NCI-H1092 treated with DMSO at 0.1 percent for 48 hours (cell line): ENCODE measurements around the gene CPSF4.
"Not testable (repeated sequence)": the region's sequence is repeated elsewhere in the genome, so short reads cannot be mapped to it uniquely, and the experiment has no call there.

ENCODE experiments used
- DNase-seq: peaks from one replicate; lab custom pipeline; 2025; lab: John Stamatoyannopoulos, UW

Gene CPSF4

DNA sequence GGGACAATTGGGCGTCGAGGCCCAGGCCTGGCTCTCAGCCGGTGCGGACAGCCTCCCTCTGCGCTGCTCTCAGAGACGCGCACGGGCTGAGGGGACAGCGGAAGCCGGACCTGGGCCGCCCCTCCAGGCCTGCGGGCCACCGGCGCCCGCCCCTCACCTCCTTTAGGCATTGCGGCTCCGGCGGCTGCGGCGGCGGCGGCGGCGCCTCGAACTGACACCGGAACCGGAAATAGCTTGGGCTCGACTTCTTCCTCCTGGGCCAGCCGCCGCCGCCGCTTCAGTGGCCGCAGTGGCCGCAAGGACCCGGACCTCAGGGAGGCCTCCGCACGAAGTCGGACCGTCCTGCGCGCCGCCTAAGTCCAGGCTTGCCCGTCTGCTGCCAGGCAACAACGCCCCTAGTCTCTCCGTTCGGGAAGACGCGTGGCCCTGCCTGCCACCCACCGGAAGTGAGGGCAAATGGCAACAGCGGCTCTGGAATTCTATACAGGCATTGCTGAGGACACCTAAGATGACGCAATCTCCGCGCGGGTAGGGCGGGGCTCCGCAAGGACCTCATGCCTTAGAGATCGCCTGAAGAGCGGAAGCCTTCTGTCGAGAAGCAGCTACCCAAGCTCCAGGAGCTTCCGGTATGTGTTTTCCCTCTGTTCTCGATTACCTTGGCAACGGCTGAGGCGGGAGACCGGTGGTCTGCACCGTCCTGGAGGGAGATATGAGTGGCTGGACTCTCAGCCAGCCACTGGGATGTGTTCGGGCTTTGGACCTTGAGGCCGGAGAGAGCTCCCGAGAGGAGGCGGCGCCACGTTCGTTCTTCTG, 30.2 kb upstream of the CPSF4 start, which contains the start of the genes BUD31 and PDAP1:
BUD31 (plus strand) TSS at position 591 of the 813 bp plus-strand sequence. CDS start 2,124 bp downstream, outside the sequence.
PDAP1 (minus strand) TSS at position 219 of the 813 bp plus-strand sequence; CDS start at position 170, 49 bp downstream.
- DNase-seq: peak; percentile 99

DNA sequence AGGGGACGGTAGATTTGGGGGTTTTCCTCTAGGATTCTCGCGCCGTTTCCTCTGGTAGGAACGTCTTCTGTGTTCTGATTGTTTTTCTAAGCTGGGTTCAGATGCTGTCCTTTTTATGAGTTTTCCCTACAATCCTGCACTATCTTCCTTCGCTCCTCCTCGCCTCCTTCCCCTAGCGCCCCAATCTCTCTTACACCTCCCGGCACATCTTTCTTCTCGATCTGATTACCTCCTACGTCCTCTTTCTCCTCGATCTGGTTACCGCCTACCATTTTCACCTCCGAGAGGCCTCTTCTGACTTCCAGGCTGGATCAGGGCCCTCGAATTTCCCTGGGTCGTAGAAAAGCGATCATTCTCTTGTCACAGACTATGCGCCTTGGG, 29.6 kb upstream of the CPSF4 start:
- no peak for DNase-seq

DNA sequence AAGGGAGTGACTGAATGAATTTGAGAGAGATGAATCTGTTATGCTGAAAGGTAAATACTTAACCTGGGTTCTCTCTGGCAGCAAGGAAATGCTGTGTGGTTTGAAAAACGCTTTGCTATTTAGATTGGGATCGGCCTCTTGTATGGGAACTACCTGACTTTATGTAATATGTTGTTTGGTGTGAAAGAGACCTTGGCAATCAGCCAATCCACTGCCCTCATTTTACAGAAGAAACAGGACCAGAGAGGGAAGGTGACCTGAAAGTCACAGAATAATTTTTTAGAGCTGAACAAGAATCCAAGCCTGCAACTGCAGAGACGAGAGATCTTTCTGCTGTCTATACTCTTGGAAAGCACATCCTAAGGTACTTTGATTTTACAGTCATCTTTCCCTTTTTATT, 28.9 kb upstream of the CPSF4 start:
- no peak for DNase-seq

DNA sequence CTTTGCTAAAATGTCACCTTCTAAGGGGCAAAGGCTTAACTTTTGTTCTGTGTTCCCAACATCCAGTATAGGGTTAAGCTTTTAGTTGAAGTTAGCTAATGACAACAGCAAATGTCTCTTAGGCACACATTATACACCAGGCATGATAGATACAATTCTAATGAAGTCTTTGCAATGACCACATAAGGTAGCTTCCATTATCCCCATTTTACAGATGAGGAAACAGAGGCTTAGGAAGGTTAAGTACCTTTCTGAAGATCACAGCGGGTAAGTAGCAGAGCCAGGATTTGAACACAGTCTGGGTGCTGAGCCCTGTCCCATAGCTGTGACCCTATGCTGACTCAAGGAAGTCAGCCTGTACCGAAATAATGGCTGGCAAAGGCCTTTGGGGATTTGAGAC, 28.1 kb upstream of the CPSF4 start:
- DNase-seq: no peak

DNA sequence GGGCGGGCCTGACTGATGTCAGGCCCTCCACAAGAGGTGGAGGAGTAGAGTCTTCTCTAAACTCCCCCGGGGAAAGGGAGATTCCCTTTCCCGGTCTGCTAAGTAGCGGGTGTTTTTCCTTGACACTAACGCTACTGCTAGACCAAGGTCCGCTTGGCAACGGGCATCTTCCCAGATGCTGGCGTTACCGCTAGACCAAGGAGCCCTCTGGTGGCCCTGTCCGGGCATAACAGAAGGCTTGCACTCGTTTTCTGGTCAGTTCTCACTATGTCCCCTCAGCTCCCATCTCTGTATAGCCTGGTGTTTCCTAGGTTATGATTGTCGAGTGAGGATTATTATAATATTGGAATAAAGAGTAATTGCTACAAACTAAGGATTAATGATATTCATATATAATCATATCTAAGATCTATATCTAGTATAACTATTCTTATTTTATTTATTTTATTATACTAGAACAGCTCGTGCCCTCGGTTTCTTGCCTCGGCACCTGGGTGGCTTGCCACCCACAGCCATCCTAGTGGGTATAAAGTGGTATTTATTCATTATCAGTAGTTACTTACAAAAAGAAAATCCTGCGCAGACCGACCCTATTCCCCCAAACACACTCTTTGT, 23.1 kb upstream of the CPSF4 start:
- peak; percentile 60 for DNase-seq

DNA sequence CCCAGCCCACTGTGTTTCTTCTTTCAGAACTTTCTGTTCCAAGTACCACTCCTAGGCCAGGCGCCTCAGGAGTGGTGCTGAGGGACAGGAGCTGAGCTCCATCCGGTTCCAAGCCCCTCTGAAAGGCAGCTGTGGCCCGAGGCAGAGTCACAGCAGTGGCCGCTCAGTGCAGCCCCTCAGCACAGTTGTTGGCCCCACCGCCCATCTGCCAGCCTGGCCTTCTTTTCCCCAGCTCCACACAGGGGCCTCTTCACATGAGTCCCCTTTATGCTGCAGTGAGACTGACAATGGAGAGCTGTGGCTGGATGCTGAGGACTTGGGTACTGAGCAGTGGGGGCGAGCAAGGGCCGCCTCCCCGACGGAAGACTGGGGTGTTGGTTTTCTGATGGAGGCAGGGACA, 20.5 kb upstream of the CPSF4 start:
- DNase-seq: no peak

DNA sequence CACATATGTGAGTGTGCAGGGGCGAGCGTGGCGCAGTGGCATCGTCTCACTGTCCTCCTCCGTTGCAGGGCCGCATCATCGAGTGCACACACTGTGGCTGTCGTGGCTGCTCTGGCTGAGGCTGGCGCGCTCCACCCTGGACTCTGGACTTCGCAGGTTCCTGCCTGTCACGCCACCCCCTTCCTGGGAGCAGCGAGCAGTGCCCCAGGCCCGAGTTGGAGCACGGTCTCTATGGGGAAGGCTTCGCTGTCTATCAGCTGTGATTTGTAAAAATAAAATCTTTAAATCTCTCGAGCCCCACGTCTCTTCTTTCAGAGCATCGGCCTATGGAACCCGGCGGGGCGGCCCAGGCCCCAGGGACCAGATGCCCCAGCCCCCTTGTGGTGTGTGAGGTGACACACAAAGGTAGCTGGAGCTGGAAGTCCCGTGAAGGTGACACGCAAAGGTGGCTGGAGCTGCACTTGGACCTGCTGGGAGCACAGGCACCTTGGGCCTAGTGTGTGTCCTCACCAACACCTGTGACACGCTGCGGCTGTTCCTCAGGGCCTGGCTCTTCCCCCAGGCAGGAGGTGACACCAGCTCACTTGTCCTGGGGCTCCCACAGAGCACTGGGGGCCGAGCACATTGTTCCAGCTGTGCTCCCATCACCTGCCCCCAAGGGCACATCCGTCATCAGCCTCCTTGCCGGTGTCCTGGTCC, 19.3 kb upstream of the CPSF4 start:
- DNase-seq: no peak

DNA sequence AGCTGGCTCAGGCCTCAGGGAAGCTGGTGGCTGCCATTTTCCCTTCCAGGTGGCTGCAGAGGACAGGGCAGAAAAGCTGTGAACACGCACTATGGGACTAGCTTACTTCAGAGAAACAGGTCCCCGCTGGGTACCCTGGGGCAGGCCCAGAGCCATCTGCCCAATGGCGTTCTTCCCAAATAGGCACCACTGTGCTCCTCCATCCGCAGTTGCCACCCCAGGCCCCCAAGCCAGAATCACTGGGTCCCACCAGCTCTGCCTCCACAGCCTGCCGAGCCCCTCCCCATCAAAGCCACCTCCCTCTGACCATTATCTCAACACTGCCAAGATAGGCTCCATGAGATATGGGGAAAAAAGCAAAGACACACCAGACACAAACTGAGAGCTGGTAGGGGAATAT, 18.5 kb upstream of the CPSF4 start:
- no peak for DNase-seq

DNA sequence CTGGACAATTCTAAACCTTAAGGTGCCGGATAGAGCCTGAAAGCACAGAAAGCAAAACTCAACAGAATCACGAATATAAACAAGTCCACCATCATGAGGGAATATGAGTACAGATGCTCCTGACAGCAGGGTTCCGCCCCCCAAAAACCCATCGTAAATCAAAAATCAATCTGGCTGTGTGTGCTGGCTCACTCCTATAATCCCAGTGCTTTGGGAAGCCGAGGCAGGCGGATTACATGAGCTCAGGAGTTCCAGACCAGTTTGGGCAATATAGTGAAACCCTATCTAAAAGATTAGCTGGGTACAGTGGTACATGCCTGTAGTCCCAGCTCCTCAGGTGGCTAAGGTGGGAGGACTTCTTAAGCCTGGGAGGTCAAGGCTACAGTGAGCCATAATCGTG, 17.8 kb upstream of the CPSF4 start:
- DNase-seq: no peak

DNA sequence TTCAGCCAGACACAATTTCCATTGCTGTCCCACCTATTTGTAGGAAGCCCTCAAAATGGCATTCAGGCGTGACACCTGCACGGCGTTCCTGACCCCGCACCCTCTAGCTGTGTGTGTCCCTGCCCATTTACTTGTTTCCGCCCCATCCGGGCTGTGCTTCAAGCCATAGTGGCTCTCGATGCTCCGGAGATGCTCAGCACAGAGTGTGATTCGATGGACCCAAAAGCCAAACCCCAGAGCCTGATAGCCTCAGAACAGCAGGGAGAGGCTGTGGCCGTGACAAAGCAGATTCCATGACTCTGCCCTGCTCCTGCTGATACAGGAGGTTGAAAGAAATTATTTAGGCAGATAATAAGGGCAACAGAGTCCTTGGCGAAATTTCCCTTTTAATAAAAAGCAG, 16.6 kb upstream of the CPSF4 start:
- DNase-seq: peak; percentile 23

DNA sequence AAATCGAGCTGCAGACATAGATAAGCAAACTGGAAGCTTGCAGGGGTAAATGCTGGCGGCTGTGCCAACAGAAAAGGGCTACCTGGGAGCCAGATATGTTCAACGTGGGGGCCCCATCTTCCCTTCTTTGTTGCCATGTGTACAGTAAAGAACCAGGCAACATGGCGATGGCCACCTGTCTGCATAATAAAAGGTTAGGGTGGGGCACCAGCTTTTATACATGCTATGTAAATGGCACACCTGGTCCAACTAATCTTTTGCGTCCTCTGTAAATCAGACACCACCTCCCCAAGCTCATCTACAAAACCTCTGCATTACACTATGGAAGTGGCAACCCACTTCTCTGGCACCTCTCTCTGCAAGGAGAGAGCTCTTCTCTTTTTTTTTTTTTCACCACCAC, 16.1 kb upstream of the CPSF4 start:
- DNase-seq: no peak

DNA sequence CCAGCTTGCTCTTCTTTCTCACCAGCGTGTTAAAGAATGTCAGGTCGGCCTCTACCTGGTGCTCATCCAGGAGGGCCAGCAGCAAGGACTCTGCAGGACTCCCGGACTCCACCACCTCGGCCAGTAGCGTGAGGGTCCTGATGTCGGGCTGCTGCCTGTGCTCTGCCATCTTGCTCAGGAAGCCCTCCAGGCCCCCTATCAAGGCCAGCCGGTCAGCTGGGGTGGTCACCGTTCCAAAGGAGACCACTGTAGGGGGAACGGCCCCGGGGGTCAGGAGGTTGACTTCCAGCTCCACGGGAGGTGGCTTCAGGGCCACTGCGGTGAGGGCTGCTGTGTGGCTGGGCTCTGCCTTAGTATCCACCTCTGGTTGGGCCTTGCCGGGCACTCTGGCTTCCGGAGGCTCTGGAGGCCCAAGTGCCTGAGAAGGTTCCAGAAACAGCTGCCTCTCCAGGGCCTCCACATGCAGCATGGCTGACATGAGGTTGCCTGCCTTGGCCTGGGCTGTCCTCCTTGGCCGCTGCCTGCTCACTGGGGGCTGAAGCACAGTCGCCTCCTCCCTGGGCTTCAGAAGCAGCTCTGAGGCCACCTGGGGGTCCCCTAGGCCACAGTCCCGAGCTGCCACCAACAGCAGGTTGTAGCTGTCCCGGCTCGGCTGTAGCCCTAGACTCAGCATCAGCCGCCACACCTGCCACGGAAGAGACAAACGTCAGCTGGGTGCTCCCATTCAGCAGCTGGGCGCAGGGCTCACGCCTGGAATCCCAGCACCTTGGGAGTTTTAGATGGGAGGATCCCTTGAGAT, 13.6 kb upstream of the CPSF4 start:
- DNase-seq: no peak

DNA sequence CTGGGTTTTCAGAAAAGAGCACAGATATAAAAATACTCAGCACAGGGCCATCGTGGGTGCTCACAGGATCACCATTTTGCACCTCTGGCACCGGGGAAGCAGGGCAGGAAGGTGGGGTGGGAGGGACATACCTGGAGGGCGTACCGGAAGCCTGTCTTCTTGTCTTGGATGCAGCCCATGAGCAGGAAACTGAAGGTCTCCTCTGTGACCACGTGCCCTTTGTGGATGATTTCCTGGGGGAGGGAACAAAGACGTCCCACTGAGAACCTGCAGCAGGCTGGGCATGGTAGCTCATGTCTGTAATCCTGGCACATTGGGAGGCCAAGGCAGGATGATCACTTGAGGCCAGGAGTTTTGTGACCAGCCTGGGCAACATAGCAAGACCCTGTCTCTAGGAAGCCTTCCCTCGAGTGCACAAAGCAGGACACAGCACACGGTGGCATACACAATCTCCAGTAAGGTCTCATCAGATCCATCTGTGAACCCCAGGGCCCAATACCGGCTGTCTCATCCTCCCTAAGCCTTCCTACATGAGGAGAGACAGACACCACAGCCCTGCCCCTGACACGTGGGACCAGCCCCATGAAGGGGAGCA, 9.7 kb upstream of the CPSF4 start:
- no peak for DNase-seq

DNA sequence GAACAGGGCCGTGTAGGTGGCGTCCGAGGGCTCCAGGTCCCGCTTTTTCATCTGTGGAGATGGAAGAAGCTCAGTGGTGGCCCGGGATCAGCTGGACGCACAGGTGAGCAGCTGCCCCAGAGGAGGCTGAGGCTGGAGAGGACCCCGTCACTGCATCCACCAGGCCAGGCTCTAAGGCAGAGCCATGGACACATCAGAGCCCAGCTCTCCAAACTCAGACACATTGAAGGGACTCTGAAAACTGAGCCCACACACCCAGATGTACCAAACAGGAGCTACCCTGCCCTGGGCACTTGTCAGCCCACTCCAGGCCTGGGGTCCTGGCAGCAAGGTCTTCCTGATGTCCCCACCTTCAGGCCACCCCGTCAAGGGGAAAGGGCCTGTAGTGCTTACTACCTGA, 9.0 kb upstream of the CPSF4 start:
- DNase-seq: no peak

DNA sequence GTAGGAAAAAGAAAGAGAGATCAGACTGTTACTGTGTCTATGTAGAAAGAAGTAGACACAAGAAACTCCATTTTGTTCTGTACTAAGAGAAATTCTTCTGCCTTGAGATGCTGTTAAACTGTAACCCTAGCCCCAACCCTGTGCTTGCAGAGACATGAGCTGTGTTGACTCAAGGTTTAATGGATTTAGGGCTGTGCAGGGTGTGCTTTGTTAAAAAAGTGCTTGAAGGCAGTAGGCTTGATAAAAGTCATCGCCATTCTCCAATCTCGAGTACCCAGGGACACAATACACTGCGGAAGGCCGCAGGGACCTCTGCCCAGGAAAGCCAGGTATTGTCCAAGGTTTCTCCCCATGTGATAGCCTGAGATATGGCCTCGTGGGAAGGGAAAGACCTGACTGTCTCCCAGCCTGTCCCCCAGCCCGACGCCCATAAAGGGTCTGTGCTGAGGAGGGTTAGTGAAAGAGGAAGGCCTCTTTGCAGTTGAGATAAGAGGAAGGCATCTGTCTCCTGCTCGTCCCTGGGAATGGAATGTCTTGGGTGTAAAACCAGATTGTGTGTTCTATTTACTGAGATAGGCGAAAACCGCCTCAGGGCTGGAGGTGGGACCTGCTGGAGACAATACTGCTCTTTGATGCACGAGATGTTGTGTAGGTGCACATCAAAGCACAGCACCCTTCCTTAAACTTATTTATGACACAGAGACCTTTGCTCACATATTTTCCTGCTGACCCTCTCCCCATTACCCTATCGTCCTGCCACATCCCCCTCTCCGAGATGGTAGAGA, 6.8 kb upstream of the CPSF4 start:
- DNase-seq: not testable (repeated sequence)

DNA sequence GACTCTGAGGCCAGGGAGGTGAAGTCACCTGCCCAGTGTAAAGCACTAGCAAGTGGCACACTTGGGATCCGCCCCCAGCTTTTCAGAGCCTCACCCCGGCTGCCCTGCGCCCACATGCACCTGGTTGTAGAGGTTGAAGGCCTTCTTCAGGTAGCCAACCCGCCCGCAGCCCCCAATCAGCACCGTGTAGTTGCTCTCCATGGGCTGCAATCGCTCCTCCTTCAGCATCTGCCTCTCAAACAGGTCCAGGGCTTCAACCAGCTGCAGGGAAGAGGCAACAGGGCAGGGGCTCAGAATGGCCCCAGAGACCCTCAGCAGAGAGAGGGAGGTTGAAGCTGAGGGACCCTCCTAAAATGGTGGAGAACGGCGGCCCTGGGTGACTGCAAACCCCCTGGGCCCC, 5.6 kb upstream of the CPSF4 start:
- no peak for DNase-seq

DNA sequence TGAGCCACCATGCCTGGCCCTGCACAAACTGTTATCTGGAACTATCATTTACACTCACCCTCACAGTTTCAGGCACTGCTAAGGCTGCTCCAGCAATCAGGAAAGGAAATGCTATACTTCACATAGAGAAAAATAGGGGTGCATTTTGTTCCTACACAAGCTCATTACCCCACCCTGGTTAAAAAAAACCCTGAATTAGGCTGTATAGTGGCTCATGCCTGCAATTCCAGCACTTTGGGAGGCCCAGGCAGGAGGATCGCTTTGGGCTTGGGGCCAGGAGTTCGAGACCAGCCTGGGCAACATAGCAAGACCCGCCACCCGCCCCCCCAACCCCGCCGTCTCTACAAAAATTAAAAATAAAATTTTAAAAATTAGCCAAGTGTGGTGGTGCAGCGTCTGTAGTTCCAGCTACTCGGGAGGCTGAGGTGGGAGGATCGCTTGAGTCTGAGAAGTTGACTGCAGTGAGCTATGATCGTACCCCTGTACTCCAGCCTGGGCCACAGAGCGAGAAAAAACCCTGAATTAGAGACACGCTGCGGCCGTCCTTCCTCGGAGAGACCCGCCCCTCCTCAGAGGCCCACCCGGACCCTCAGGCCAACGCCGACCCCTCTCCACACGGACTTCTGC, 684 bp upstream of the CPSF4 start:
- no peak for DNase-seq

DNA sequence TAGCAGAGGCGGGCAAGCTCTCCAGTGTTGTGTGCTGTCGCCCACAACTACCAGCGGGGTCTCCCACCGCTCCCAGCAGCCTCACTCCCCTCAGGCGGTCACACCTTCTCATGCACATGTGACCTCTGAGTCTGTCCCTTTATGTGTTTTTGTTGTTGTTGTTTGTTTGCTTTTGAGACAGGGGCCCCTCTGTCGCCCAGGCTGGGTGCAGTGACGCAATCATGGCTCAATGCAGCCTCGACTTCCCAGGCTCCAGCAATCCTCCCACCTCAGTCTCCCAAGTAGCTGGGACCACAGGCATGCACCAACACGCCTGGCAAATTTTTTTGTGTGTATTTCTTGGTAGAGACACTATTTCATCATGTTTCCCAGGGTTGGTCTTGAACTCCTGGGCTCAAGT, 1.5 kb downstream of the CPSF4 start:
- no peak for DNase-seq

DNA sequence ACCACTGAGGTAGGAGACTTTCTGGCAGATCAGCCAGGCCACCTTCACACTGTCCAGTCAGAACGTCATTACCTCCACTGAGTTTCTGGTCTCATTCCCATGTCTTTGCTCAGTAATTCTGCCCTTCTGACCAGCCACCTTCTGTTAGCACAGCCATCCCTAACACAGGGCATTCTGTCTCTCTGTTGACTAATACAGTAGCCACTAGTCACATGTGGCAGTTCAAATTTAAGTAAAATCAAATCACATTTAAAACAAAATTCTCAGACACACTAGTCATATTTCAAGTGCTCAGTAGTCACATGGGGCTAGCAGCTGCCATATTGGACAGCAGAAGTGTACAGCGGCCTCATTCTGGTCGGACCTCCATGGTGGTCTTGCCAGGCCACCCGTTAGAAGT, 7.4 kb downstream of the CPSF4 start:
- DNase-seq: no peak

DNA sequence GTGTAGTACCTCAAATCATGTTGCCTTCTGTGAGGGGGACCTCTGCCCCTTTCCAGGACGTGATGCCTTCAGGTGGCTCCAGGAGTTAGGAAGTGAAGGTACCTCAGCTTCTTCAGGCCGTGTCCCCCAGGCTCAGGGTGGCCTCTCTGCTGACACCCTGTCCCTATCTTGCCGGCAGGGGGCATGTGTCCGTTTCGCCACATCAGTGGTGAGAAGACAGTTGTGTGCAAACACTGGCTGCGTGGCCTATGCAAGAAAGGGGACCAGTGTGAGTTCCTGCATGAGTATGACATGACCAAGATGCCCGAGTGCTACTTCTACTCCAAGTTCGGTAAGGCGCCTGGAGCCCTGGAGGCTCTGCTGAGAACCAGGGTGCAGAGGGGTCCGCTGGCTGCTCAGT, 9.2 kb downstream of the CPSF4 start:
- no peak for DNase-seq

DNA sequence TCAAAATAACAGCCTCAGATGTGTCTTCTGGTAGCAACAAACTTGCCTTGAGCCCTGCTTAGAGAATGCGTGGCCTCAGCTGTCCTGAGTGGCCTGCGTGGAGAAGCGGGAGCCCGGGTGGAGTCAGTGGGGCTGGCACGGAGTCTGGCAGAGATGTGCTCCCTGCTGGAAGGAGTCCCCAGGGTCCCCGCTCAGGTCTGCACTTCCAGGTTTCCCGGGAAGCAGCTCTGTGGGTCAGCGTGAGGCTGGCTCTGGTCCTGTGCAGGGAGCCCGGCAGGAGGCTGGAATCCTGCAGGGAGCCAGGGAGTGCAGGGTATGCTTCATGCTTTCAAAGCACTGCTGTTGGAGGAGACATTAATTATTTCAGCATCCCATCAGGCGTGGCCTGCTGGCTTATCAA, 10.1 kb downstream of the CPSF4 start:
- no peak for DNase-seq
